Activated naive CD4-positive, alpha-beta T cell treated with anti-CD3 and anti-CD28 coated beads, Interleukin-2, amount 10 ng/mL, durations not matched to agents 5 hours and 36 hours (primary cell): ENCODE measurements around the gene IL31RA. TPM values are rescaled to one million over a fixed set of nuclear protein-coding genes. Genes with fewer than 3 reads are reported as not detected.

Source experiments
- total RNA-seq, 2 experiments: library from RNA; stranded (reverse); gene quantifications; one replicate each; pipeline ENCODE4 v1.2.3, GENCODE V29; 2021

Gene IL31RA
- total RNA-seq = not detected

DNA sequence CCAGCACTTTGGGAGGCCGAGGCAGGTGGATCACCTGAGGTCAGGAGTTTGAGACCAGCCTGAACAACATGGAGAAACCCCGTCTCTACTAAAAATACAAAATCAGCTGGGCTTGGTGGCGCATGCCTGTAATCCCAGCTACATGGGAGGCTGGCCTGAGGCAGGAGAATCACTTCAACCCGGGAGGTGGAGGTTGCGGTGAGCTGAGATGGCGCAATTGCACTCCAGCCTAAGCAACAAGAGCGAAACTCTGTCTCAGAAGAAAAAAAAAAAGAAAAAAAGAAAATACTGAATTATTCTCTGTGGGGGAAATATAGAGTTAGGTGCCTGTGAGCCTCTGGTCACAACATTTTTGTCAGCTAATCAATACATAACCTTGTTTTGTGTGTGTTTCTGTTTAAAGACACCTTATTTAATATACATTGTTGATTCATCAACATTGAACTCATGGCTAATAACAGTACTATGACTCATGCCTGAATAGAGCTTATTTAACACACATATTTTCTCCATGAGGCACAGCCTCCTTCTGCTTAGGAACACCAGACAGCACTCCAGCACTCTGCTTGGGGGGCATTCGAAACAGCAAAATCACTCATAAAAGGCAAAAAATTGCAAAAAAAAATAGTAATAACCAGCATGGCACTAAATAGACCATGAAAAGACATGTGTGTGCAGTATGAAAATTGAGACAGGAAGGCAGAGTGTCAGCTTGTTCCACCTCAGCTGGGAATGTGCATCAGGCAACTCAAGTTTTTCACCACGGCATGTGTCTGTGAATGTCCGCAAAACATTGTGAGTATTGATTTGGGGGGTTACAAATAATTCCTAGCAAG lies at the start of gene IL31RA:
IL31RA (plus strand) TSS at position 519 of the 836 bp plus-strand sequence; CDS start at position 733, 214 bp downstream.

Other genes starting within 250 kb of the IL31RA start
- 10 to 100 TPM; 22.8 to 23.6 TPM for gene SLC38A9, start 139.0 kb upstream of the IL31RA start, total RNA-seq
- under 1 TPM; 0.23 to 0.51 TPM for gene DDX4, start 113.3 kb upstream of the IL31RA start, total RNA-seq
- gene IL6ST, start 143.6 kb downstream of the IL31RA start, total RNA-seq = 100 to 1,000 TPM; 156 TPM